ENCODE results near the gene TDRD9. TPM values are rescaled to one million over a fixed set of nuclear protein-coding genes. Genes with fewer than 3 reads are reported as not detected.

The TDRD9 gene
- total and polyA plus RNA-seq, 2 experiments from 2014 or later, result not detected

- no peaks in the 10 kb centered on the region; the same call in 1 of the 2 replicates for H3K4me1 ChIP-seq (ENCODE audit: insufficient read depth)
- no peak overlapping the region for H3K4me3 ChIP-seq
- H3K9me3 ChIP-seq (ENCODE audit: low read depth), result no peaks in the 10 kb centered on the region
- TF ChIP-seq EZH2phosphoT487 (IDR thresholded peaks at IDR 0.05; ENCODE audit: insufficient read depth, low read depth) (no peak), EZH2 (IDR thresholded peaks at IDR 0.05; ENCODE audit: insufficient read depth, poor library complexity, severe bottlenecking) (no peak)
- H3K79me2 ChIP-seq (ENCODE audit: insufficient read depth), result no peaks in the 10 kb centered on the region
- WGBS, 2 experiments (ENCODE audit: low coverage in 1 of 2, low lambda C conversion rate in 2 of 2, missing lambda C conversion rate in 2 of 2), result 27 to 33% methylated on average over 5 of the region's 5 CpGs
- DNase-seq, result no peak
- H3K4me2 ChIP-seq (ENCODE audit: unreplicated experiment), result no peak overlapping the region
- H2AFZ ChIP-seq, result no peak overlapping the region
- H3K9ac ChIP-seq, result no peak overlapping the region
- no peaks in the 10 kb centered on the region for H3K36me3 ChIP-seq (ENCODE audit: low read depth)
- H3K27me3 ChIP-seq (replicated peaks; ENCODE audit: insufficient read depth), result peaks cover 37% of the 10 kb centered on the region
- H3K27ac ChIP-seq, result no peak overlapping the region
- H3K9me2 ChIP-seq (ENCODE audit: insufficient read depth), result no peaks in the 10 kb centered on the region
- H3F3A ChIP-seq (ENCODE audit: insufficient read depth), result no peaks in the 10 kb centered on the region
- H4K20me1 ChIP-seq (ENCODE audit: insufficient read depth), result no peaks in the 10 kb centered on the region
- in situ Hi-C loops (cut with MboI), result no loop called here
Observed at GRCh38 chr14:103995876-103996275, 67.6 kb downstream of the TDRD9 start.

- H3K9me3 ChIP-seq (ENCODE audit: low read depth), result no peaks in the 10 kb centered on the region
- H3K36me3 ChIP-seq (ENCODE audit: low read depth), result no peaks in the 10 kb centered on the region
- H3K9ac ChIP-seq, result no peak overlapping the region
- in situ Hi-C loops (cut with MboI), result no loop called here
- H4K20me1 ChIP-seq (ENCODE audit: insufficient read depth), result no peaks in the 10 kb centered on the region
- no peak overlapping the region for H3K4me3 ChIP-seq
- H3K79me2 ChIP-seq (ENCODE audit: insufficient read depth), result no peaks in the 10 kb centered on the region
- no peak for DNase-seq
- WGBS, 2 experiments (ENCODE audit: low coverage in 1 of 2, low lambda C conversion rate in 2 of 2, missing lambda C conversion rate in 2 of 2), result 32 to 34% methylated on average over 8 of the region's 8 CpGs
- H3K4me1 ChIP-seq (ENCODE audit: insufficient read depth), result no peaks in the 10 kb centered on the region; the same call in 1 of the 2 replicates
- H3K4me2 ChIP-seq (ENCODE audit: unreplicated experiment), result no peak overlapping the region
- peaks cover 37% of the 10 kb centered on the region for H3K27me3 ChIP-seq (replicated peaks; ENCODE audit: insufficient read depth)
- H3F3A ChIP-seq (ENCODE audit: insufficient read depth), result no peaks in the 10 kb centered on the region
- H3K27ac ChIP-seq, result no peak overlapping the region
- TF ChIP-seq EZH2 (IDR thresholded peaks at IDR 0.05; ENCODE audit: insufficient read depth, poor library complexity, severe bottlenecking), result no peak
- TF ChIP-seq EZH2phosphoT487 (IDR thresholded peaks at IDR 0.05; ENCODE audit: insufficient read depth, low read depth), result no peak
- H2AFZ ChIP-seq, result no peak overlapping the region
- no peaks in the 10 kb centered on the region for H3K9me2 ChIP-seq (ENCODE audit: insufficient read depth)
Observed at GRCh38 chr14:103997391-103997790, 69.1 kb downstream of the TDRD9 start.

GRCh38 chr14:103998027-103998426 is 69.8 kb downstream of the TDRD9 start:
- Histone ChIP-seq H4K20me1 (ENCODE audit: insufficient read depth) (no peaks in the 10 kb centered on the region), H3K9me3 (ENCODE audit: low read depth) (no peaks in the 10 kb centered on the region), H3K4me1 (ENCODE audit: insufficient read depth) (no peaks in the 10 kb centered on the region; the same call in 1 of the 2 replicates), H3K4me2 (ENCODE audit: unreplicated experiment) (no peak overlapping the region), H3F3A (ENCODE audit: insufficient read depth) (no peaks in the 10 kb centered on the region), H3K9ac (no peak overlapping the region), H3K9me2 (ENCODE audit: insufficient read depth) (no peaks in the 10 kb centered on the region), H3K79me2 (ENCODE audit: insufficient read depth) (no peaks in the 10 kb centered on the region), H3K4me3 (no peak overlapping the region), H3K27me3 (replicated peaks; ENCODE audit: insufficient read depth) (peaks cover 37% of the 10 kb centered on the region), H3K27ac (no peak overlapping the region), H2AFZ (no peak overlapping the region), H3K36me3 (ENCODE audit: low read depth) (no peaks in the 10 kb centered on the region)
- 63 to 89% methylated on average over 6 to 10 of the region's 10 CpGs for WGBS, 2 experiments (ENCODE audit: low coverage in 1 of 2, low lambda C conversion rate in 2 of 2, missing lambda C conversion rate in 2 of 2)
- DNase-seq, result no peak
- in situ Hi-C loops (cut with MboI), result no loop called here
- no peak for TF ChIP-seq EZH2phosphoT487 (IDR thresholded peaks at IDR 0.05; ENCODE audit: insufficient read depth, low read depth)
- no peak for TF ChIP-seq EZH2 (IDR thresholded peaks at IDR 0.05; ENCODE audit: insufficient read depth, poor library complexity, severe bottlenecking)

GRCh38 chr14:103999795-104000440 is 71.7 kb downstream of the TDRD9 start:
- WGBS, 2 experiments (ENCODE audit: low coverage in 1 of 2, low lambda C conversion rate in 2 of 2, missing lambda C conversion rate in 2 of 2), result 53 to 62% methylated on average over 7 of the region's 7 CpGs
- in situ Hi-C loops (cut with MboI), result no loop called here
- Histone ChIP-seq H3K9ac (no peak overlapping the region), H3K79me2 (ENCODE audit: insufficient read depth) (no peaks in the 10 kb centered on the region), H2AFZ (no peak overlapping the region), H3K27me3 (replicated peaks; ENCODE audit: insufficient read depth) (peaks cover 19% of the 10 kb centered on the region), H3K4me1 (ENCODE audit: insufficient read depth) (no peaks in the 10 kb centered on the region), H3K9me2 (ENCODE audit: insufficient read depth) (no peaks in the 10 kb centered on the region), H3K27ac (no peak overlapping the region), H3K4me3 (no peak overlapping the region), H3K4me2 (ENCODE audit: unreplicated experiment) (no peak overlapping the region), H4K20me1 (ENCODE audit: insufficient read depth) (no peaks in the 10 kb centered on the region), H3K36me3 (ENCODE audit: low read depth) (no peaks in the 10 kb centered on the region), H3F3A (ENCODE audit: insufficient read depth) (no peaks in the 10 kb centered on the region), H3K9me3 (ENCODE audit: low read depth) (no peaks in the 10 kb centered on the region)
- TF ChIP-seq EZH2phosphoT487 (IDR thresholded peaks at IDR 0.05; ENCODE audit: insufficient read depth, low read depth) (no peak), EZH2 (IDR thresholded peaks at IDR 0.05; ENCODE audit: insufficient read depth, poor library complexity, severe bottlenecking) (no peak)
- no peak for DNase-seq
